ENCODE data around the gene TGIF1.
A peak's percentile ranks its signal among the peaks of the same experiment; 100 is the strongest.

The TGIF1 gene

GRCh38 chr18:3485153-3486149 lies 35.5 kb downstream of the TGIF1 start:
- DNase-seq: no peak

GRCh38 chr18:3486512-3486911 lies 36.5 kb downstream of the TGIF1 start:
- no peak for DNase-seq

GRCh38 chr18:3489462-3489861 lies 39.5 kb downstream of the TGIF1 start:
- no peak for DNase-seq

- no peak for DNase-seq
Measured at GRCh38 chr18:3491981-3492555, 42.1 kb downstream of the TGIF1 start.

- no peak for DNase-seq
Measured at GRCh38 chr18:3492721-3493120, 42.7 kb downstream of the TGIF1 start.

- DNase-seq: no peak
Measured at GRCh38 chr18:3493501-3494244, 43.7 kb downstream of the TGIF1 start.

GRCh38 chr18:3494245-3494526 lies 44.2 kb downstream of the TGIF1 start:
- no peak for DNase-seq

GRCh38 chr18:3494569-3494968 lies 44.6 kb downstream of the TGIF1 start:
- DNase-seq: no peak

- peak; percentile 63 for DNase-seq
Measured at GRCh38 chr18:3495691-3496430, 45.9 kb downstream of the TGIF1 start.

- DNase-seq: peak; percentile 42
Measured at GRCh38 chr18:3498698-3499471, 48.9 kb downstream of the TGIF1 start.

- DNase-seq: peak; percentile 21
Measured at GRCh38 chr18:3499501-3499900, 49.5 kb downstream of the TGIF1 start.

- peak; percentile 47 for DNase-seq
Measured at GRCh38 chr18:3500016-3500415, 50.0 kb downstream of the TGIF1 start.

- DNase-seq: no peak
Measured at GRCh38 chr18:3502650-3503049, 52.7 kb downstream of the TGIF1 start.

GRCh38 chr18:3504637-3505036 lies 54.7 kb downstream of the TGIF1 start:
- no peak for DNase-seq

GRCh38 chr18:3508576-3509549 lies 58.9 kb downstream of the TGIF1 start:
- DNase-seq: no peak

Measured in fibroblast of skin of scalp (primary cell).